ENCODE results near the gene KIF25.
"Not testable (repeated sequence)": the region's sequence is repeated elsewhere in the genome, so short reads cannot be mapped to it uniquely, and the experiment has no call there.

The KIF25 gene

GRCh38 chr6:167975458-167975857 lies 22.0 kb upstream of the KIF25 start:
- FAIRE-seq (no peak), DNase-seq (ENCODE audit: low spot score) (no peak)

DNA sequence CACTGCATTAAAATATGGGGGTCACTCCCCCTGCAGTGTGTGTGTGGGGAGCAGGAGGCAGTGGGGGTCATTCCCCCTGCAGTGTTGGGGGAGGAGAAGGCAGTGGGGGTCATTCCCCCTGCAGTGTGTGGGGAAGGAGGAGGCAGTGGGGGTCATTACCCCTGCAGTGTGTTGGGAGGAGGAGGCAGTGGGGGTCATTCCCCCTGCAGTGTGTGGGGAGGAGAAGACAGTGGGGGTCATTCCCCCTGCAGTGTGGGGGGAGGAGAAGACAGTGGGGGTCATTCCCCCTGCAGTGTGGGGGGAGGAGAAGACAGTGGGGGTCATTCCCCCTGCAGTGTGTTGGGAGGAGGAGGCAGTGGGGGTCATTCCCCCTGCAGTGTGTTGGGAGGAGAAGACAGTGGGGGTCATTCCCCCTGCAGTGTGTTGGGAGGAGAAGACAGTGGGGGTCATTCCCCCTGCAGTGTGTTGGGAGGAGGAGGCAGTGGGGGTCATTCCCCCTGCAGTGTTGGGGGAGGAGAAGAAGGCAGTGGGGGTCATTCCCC lies 21.3 kb upstream of the KIF25 start:
- not testable (repeated sequence) for DNase-seq (ENCODE audit: low spot score); FAIRE-seq

DNA sequence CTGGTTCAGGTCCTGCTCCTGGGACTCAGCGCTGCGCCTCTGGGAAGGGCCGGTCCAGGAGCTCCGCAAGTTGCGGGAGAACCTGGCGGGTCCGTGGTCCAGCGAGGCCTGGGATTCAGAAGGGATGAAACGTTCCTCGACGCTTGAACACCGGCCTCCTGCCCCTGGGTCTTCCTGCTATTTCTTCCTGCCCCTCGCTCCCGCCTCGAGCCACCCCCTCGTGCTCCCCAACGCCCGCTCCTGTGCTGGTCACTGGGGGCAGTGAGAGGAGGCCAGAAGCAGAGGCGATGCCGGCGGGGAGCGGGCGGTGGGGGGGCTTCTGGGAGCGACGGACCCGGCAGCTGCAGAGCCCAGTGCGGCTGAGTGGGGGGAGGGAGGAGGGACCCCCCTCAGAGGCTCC lies 20.8 kb upstream of the KIF25 start:
- FAIRE-seq = no peak
- no peak for DNase-seq (ENCODE audit: low spot score)

DNA sequence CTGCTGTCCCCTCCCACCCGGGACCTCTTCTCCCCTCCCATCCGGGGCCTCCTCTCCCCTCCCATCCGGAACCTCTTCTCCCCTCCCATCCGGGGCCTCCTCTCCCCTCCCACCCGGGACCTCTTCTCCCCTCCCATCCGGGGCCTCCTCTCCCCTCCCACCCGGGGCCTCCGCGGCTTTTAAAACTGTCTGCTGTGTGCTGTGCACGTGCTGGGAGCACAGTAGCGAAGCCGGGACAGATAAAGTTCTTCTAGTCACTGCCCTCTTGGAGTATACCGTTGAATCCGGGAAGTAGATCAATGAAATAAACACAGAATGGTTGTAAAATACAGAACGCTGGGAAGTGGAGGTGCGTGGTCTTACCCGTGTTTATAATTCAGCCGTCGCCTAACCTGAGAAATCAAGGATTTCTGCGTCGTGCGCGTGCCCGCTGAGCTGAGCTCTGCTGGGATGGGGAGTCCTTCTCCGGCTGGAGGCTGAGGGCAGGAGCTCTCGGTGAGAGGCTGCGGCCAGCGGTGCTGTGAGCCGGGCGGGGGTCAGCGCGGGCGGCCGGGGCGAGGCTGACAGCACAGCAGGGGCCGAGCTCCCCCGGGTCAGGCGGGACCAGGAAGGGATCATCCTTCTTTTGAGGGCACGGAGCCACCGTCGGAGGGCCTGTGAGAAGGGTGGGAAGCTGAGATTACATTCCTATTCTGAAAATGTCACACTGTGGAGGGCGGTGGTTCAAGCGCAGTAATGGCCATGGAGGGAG lies 19.6 kb upstream of the KIF25 start:
- no peak for FAIRE-seq
- no peak for DNase-seq (ENCODE audit: low spot score)

DNA sequence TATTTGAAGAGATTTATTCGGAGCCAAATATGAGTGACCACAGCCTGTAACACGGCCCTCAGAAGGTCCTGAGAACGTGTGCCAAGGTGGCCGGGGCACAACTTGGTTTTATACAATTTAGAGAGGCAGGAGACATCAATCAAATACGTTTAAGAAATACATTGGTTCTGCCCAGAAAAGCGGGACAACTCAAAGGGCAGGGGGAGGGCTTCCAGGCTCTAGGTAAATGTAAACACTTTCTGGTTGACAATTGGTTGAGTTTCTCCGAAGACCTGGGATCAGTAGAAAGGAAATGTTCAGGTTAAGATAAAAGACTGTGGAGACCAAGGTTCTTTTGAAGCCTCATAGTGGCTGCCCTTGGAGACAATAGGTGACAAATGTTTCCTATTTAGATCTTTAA lies 18.9 kb upstream of the KIF25 start:
- FAIRE-seq = no peak
- DNase-seq (ENCODE audit: low spot score) = no peak

- no peak for DNase-seq (ENCODE audit: low spot score)
- no peak for FAIRE-seq
Observed at GRCh38 chr6:167979436-167980139, 17.9 kb upstream of the KIF25 start.

- DNase-seq (ENCODE audit: low spot score) = no peak
- no peak for FAIRE-seq
Observed at GRCh38 chr6:167980911-167981580, 16.4 kb upstream of the KIF25 start.

- no peak for FAIRE-seq
- no peak for DNase-seq (ENCODE audit: low spot score)
Observed at GRCh38 chr6:167981916-167982462, 15.5 kb upstream of the KIF25 start.

DNA sequence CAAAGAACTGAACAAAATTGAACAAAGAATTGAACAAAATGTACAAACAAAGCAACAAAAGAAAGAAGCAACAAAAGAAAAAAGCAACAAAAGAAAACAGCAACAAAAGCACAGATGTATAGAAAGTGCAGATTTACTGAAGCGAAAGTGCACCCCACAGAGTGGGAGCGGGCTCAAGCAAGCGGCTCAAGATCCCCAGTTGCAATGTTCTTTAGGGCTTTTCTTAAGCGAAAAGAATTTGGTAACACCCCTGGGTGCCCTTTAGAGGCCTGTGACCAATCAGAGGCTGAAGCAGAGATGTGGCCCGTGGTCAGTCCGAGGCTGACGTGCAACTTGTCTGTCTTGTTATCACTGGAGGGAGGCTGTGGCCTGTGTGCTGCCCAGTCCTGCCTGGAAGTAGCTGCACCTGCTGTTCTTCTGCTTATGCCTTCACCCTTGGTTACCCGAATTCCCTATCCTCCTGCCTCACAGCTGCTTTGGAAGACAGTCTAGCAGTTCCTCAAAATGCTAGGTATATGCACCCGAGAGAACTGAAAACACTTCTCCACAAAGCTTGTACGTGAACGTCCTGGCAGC lies 13.2 kb upstream of the KIF25 start:
- FAIRE-seq (no peak), DNase-seq (ENCODE audit: low spot score) (no peak)

DNA sequence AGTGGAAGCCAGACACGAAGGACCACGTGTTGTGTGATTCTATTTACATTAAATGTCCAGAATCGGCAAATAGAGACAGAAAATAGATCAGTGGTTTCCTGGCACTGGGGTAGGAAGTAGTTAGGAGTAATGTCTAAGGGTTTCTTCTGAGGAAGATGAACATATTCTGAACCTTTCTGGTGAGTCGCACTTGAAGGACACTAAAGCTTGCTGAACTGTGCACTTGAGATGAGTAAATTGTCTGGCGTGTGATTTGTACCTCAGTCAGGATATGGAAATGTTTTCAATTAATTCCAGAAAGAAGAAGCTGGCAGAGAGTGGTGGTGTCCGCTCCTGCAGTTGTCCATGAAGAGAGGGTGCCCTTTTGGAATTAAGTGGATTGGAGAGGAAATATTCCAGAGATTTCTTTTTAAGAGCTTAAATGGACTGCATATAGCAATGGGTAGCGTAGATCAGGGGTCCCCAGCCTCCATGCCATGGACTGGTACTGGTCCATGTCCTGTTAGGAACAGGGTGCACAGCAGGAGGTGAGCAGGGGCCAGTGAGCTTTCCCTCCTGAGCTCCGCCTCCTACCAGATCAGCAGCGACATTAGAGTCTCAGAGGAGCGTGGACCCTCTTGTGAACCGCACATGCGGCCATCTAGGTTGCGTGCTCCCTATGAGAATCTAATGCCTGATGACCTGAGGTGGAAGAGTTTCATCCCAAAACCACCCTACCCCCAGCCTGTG lies 12.4 kb upstream of the KIF25 start:
- FAIRE-seq = no peak
- DNase-seq (ENCODE audit: low spot score) = no peak

DNA sequence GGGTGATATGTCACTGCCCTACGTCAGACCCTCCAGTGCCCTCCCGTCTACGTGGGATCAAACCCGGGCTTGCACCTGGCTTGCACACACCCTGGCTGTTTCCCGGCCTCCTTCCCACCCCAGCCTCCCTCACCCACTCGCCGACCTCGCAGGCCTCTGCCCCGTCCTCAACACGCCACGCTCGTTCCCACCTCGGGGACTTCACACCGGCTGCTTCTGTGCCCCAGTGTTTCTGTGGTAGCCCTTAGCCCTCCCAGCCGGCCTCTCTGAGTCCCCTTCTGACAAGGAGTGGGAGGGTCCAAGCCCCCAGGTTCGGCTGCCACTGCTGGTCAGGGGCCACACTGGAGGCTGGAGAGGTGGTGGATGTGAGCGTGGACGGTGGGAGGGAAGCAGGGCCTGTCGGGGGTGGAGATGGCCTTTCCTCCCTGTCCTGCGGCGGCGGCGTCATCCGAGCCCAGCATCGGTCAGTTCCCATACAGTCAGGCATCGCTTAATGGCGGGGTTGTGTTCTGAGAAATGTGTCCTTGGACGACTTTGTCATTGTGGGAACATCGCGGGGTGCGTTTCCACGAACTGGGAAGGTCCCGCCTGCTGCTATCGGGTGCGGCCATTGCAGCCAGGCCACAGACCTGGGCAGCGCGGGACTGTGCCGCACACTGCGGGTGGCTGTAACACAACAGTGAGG lies 11.4 kb upstream of the KIF25 start:
- no peak for FAIRE-seq
- no peak for DNase-seq (ENCODE audit: low spot score)

- DNase-seq (ENCODE audit: low spot score) (no peak), FAIRE-seq (no peak)
Observed at GRCh38 chr6:167987396-167988153, 9.9 kb upstream of the KIF25 start.

DNA sequence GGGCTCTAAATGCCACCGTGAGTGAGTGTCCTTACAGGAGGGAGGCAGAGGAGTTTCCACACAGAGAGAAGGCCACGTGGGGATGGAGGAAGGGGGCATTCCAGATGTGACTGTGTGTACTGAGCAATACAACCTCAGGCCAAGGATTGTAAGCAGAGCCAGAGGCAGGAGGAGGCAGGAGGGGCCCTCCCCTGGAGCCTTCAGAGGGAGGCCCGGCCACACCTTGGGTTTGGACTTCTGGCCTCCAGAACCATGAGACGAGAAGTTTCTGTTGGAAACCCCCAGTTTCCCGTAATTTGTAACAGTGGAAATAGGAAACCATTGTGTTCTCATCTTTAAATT lies 9.3 kb upstream of the KIF25 start:
- DNase-seq (ENCODE audit: low spot score) (no peak), FAIRE-seq (no peak)

- DNase-seq (ENCODE audit: low spot score) (no peak), FAIRE-seq (no peak)
Observed at GRCh38 chr6:167988945-167989841, 8.3 kb upstream of the KIF25 start.

DNA sequence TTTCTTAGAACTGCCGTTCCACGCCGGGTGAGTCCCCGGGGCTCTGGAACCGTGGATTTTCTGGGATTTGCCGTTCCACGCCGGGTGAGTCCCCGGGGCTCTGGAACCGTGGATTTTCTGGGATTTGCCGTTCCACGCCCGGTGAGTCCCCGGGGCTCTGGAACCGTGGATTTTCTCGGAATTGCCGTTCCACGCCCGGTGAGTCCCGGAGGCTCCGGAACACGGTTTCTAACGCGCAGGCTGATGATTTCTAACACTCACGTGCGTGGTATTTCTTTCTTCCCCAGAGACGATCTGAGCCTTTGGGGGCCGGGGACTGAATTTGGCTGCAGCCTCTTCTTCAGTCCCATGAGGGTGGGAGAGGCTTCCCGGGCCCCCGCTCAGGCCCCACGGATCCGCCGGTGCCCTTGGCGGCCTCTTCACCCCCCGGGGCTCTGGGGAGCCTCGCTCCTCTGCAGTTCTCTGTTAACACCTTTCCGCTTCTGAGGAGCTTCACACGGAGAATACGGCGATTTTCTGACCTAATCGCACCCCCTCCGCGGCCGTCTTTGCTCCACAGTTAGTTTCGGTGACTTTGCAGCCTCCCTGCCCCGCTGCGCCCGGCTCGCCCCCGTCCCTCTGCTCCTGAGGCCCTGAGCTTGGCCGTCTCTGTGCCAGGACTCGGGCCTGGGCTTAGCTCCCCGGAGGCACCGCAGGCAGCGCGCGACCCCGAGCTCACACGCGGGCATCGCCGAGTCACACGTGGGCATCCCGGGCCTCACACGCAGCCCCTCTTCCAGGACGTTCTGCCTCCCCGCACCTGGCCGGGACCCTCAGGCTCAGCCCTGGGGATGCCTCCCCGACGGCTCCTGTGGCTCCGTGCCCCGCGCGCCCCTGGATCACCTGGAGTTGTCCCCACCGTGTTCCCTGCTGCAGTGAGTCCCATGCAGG lies 7.2 kb upstream of the KIF25 start:
- no peak for FAIRE-seq
- no peak for DNase-seq (ENCODE audit: low spot score)

DNA sequence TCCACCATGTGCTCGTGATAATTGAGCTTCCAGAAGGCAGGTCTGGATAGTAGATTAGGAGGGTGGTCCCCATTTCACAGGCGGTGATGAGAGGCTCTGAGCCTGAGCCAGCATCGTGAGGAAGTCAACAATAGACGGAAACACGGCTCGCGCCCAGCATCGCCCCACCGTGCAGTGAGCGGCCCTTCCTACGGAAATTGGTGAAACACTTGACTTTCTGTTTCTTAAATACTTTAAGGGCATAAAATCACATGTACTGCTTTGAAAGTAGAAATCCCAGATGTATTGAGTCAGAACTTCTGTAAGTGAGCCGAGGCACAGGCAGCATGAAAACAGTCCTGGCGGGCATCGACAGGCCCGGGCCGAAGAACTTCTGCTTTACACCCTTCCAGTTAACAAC lies 4.3 kb upstream of the KIF25 start:
- DNase-seq (ENCODE audit: low spot score) (no peak), FAIRE-seq (no peak)

GRCh38 chr6:167993831-167994230 lies 3.6 kb upstream of the KIF25 start:
- FAIRE-seq = no peak
- DNase-seq (ENCODE audit: low spot score) = no peak

DNA sequence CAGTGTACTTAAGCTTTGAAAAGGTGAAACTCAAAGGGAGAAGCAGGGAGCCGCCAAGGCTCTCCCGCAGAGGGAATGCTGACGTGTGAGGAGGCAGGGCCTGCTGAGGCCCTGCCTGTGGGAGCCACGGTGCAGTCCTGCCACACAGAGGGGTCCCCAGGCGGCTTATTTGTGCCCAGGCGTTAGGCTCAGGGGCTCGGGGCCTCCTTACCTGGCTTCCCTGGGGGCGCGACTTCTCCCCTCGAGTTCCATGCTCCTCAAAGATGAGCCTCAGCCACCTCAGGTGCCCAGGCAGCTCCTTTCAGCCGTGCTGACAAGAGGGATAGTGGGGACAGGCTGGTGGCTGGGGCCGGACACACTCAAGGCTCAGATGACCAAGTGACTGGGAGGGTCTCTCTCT lies 2.2 kb upstream of the KIF25 start:
- DNase-seq (ENCODE audit: low spot score) = no peak

More for the DNA sequence above, 2.2 kb upstream of the KIF25 start:
- no peak for FAIRE-seq
